CD14-positive monocyte (primary cell): Measurements from ENCODE around the gene ALDH5A1. TPM values are rescaled to one million over a fixed set of nuclear protein-coding genes. Genes with fewer than 3 reads are reported as not detected.

Experiments
- DNase-seq, 3 donors: peaks; one replicate each; pipeline ENCODE4 v3.0.0-alpha.2; 2011 to 2022
- H2AFZ ChIP-seq: 2 replicates; pipeline ENCODE4 v1.6.0; 2012; ENCODE audit warnings: mild to moderate bottlenecking, low read depth, low read length, inconsistent platforms; ENCODE audit not compliant: insufficient read depth, poor library complexity, severe bottlenecking
- H3K27ac ChIP-seq, 2 donors: 1 replicate in 1 of 2; 2 replicates in 1 of 2; pipeline ENCODE4 v1.5.1; 2012 to 2013; ENCODE audit warnings: low read length in 2 of 2, control low read depth in 1 of 2, inconsistent platforms in 1 of 2, low read depth in 1 of 2, mild to moderate bottlenecking in 1 of 2
- H3K27me3 ChIP-seq, 2 donors: one replicate each; pipeline versions ENCODE4 v1.6.0 to v1.6.1; 2011 to 2013; ENCODE audit warnings: low read length in 2 of 2; ENCODE audit not compliant: control insufficient read depth in 2 of 2, insufficient read depth in 2 of 2
- H3K36me3 ChIP-seq, 2 donors: replicated peaks in 1 of 2; 1 replicate in 1 of 2; 2 replicates in 1 of 2; pipeline versions ENCODE4 v1.5.1 to v1.6.1; 2012 to 2013; ENCODE audit warnings: low read length in 2 of 2, control low read depth in 1 of 2, inconsistent platforms in 1 of 2, mild to moderate bottlenecking in 1 of 2; ENCODE audit not compliant: insufficient read depth in 2 of 2, control insufficient read depth in 1 of 2
- H3K4me1 ChIP-seq, 2 donors: 1 replicate in 1 of 2; 2 replicates in 1 of 2; pipeline versions ENCODE4 v1.5.1 to v1.6.1; 2012 to 2013; ENCODE audit warnings: low read length in 2 of 2, control low read depth in 1 of 2, inconsistent platforms in 1 of 2, mild to moderate bottlenecking in 1 of 2, moderate library complexity in 1 of 2; ENCODE audit not compliant: insufficient read depth in 2 of 2, control insufficient read depth in 1 of 2
- H3K4me2 ChIP-seq: replicated peaks from 2 replicates; pipeline ENCODE3; 2012; ENCODE audit warnings: low read length, moderate library complexity, mild to moderate bottlenecking; ENCODE audit not compliant: poor library complexity, severe bottlenecking; ENCODE audit errors: extremely low read depth
- H3K4me3 ChIP-seq, 3 experiments: fragments of 200-600 bp in 1 of 3; sonication (generic) in 1 of 3; replicated peaks in 1 of 3; 1 replicate in 2 of 3; 2 replicates in 1 of 3; pipeline ENCODE4 v1.5.1; 2011 to 2013; ENCODE audit warnings: low read length in 3 of 3, mild to moderate bottlenecking in 3 of 3, control low read depth in 2 of 3, low read depth in 2 of 3, inconsistent platforms in 1 of 3, moderate library complexity in 1 of 3
- H3K79me2 ChIP-seq: 2 replicates; pipeline ENCODE4 v1.6.0; 2012; ENCODE audit warnings: mild to moderate bottlenecking, control low read depth, inconsistent platforms, low read length, moderate library complexity; ENCODE audit not compliant: insufficient read depth
- H3K9ac ChIP-seq: 2 replicates; pipeline ENCODE4 v1.6.0; 2017; ENCODE audit warnings: low read length, mild to moderate bottlenecking; ENCODE audit not compliant: insufficient read depth, poor library complexity, severe bottlenecking
- H3K9me3 ChIP-seq, 2 donors: replicated peaks in 1 of 2; 1 replicate in 1 of 2; 2 replicates in 1 of 2; pipeline versions ENCODE4 v1.5.1 to v1.6.1; 2012 to 2013; ENCODE audit warnings: low read length in 2 of 2, control low read depth in 1 of 2; ENCODE audit not compliant: control insufficient read depth in 1 of 2, insufficient read depth in 1 of 2
- H4K20me1 ChIP-seq: 2 replicates; pipeline ENCODE4 v1.6.0; 2012; ENCODE audit warnings: mild to moderate bottlenecking, low read length, control low read depth, moderate library complexity; ENCODE audit not compliant: insufficient read depth
- H3K27ac Mint-ChIP-seq, 7 donors: one replicate each; pipeline ENCODE4 v1.8.0; 2020; ENCODE audit warnings: mild to moderate bottlenecking in 7 of 7, mixed read lengths in 7 of 7, moderate library complexity in 6 of 7, inconsistent platforms in 2 of 7
- H3K27me3 Mint-ChIP-seq, 3 donors: one replicate each; pipeline ENCODE4 v1.8.0; 2021 to 2022; ENCODE audit warnings: low read depth in 3 of 3, mild to moderate bottlenecking in 3 of 3, mixed read lengths in 3 of 3, moderate library complexity in 3 of 3, inconsistent platforms in 1 of 3
- H3K36me3 Mint-ChIP-seq, 2 donors: one replicate each; pipeline ENCODE4 v1.8.0; 2020; ENCODE audit warnings: mixed read lengths in 2 of 2, inconsistent platforms in 1 of 2, mild to moderate bottlenecking in 1 of 2
- H3K4me1 Mint-ChIP-seq: one replicate; pipeline ENCODE4 v1.8.0; 2020; ENCODE audit warnings: mild to moderate bottlenecking, mixed read lengths
- H3K4me3 Mint-ChIP-seq, 2 donors: one replicate each; pipeline ENCODE4 v1.8.0; 2020; ENCODE audit warnings: mild to moderate bottlenecking in 2 of 2, mixed read lengths in 2 of 2, moderate library complexity in 1 of 2
- H3K9me3 Mint-ChIP-seq, 7 donors: one replicate each; pipeline ENCODE4 v1.8.0; 2020 to 2022; ENCODE audit warnings: mixed read lengths in 7 of 7, mild to moderate bottlenecking in 6 of 7, moderate library complexity in 6 of 7, inconsistent platforms in 2 of 7
- WGBS: methylation state at CpG from one replicate; pipeline ENCODE4 v1.1.5; 2013; ENCODE audit warnings: missing lambda C conversion rate; ENCODE audit not compliant: insufficient coverage; 5-methylcytosine and 5-hydroxymethylcytosine counted together
- intact Hi-C, 2 donors: fragments of 100-400 bp; cut with micrococcal nuclease; formaldehyde crosslinking; loops; one replicate each; pipeline versions ENCODE4 v1.15.0 to v1.15.1; 2023
- polyA plus RNA-seq, 3 donors: library from polyadenylated mRNA; depleted of rRNA in 1 of 3; unstranded in 2 of 3; stranded (reverse) in 1 of 3; fragments of 300-500 nt in 2 of 3; fragments of >200 nt in 1 of 3; fragmentation: Illumina TruSeq in 2 of 3; gene quantifications; 1 replicate in 2 of 3; 2 replicates in 1 of 3; pipeline ENCODE4 v1.2.3, GENCODE V29; 2012 to 2021
- TF ChIP-seq, protein P1 (sequence below): fragments of 200-600 bp; IDR thresholded peaks from one replicate; pipeline ENCODE4 v1.8.0; 2022; ENCODE audit warnings: antibody characterized with exemption, mild to moderate bottlenecking

Gene ALDH5A1
- polyA plus RNA-seq, 3 donors, result 0.04 to 0.33 (median 0.17) TPM

GRCh38 chr6:24547243-24547642 is 52.5 kb downstream of the ALDH5A1 start:
- intact Hi-C loops, result no loop called here
- H2AFZ ChIP-seq, result no peak overlapping the region
- no peaks in the 10 kb centered on the region for H3K9me3 ChIP-seq
- Mint-ChIP-seq H3K27ac (no peak overlapping the region), H3K4me1 (peaks cover 6% of the 10 kb centered on the region), H3K9me3 (no peaks in the 10 kb centered on the region), H3K27me3 (peaks cover 5 to 9% (median 7%) of the 10 kb centered on the region in 3 donors), H3K4me3 (no peak overlapping the region), H3K36me3 (no peaks in the 10 kb centered on the region)
- H3K4me3 ChIP-seq, result no peak overlapping the region
- no peak overlapping the region for H3K27ac ChIP-seq
- TF ChIP-seq, protein P1, sequence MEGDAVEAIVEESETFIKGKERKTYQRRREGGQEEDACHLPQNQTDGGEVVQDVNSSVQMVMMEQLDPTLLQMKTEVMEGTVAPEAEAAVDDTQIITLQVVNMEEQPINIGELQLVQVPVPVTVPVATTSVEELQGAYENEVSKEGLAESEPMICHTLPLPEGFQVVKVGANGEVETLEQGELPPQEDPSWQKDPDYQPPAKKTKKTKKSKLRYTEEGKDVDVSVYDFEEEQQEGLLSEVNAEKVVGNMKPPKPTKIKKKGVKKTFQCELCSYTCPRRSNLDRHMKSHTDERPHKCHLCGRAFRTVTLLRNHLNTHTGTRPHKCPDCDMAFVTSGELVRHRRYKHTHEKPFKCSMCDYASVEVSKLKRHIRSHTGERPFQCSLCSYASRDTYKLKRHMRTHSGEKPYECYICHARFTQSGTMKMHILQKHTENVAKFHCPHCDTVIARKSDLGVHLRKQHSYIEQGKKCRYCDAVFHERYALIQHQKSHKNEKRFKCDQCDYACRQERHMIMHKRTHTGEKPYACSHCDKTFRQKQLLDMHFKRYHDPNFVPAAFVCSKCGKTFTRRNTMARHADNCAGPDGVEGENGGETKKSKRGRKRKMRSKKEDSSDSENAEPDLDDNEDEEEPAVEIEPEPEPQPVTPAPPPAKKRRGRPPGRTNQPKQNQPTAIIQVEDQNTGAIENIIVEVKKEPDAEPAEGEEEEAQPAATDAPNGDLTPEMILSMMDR, result no peak
- no peaks in the 10 kb centered on the region for H3K36me3 ChIP-seq
- 58% methylated on average over 9 of the region's 12 CpGs for WGBS
- H3K27me3 ChIP-seq, result no peaks in the 10 kb centered on the region
- no peak overlapping the region for H3K9ac ChIP-seq
- H3K79me2 ChIP-seq, result no peaks in the 10 kb centered on the region
- no peaks in the 10 kb centered on the region for H4K20me1 ChIP-seq
- no peaks in the 10 kb centered on the region for H3K4me1 ChIP-seq
- H3K4me2 ChIP-seq, result no peak overlapping the region
- peak in 1 of 3 donors; percentile 4 for DNase-seq

GRCh38 chr6:24549158-24549557 is 54.4 kb downstream of the ALDH5A1 start:
- Histone ChIP-seq H3K27me3 (no peaks in the 10 kb centered on the region), H2AFZ (no peak overlapping the region), H3K4me2 (no peak overlapping the region), H3K9me3 (no peaks in the 10 kb centered on the region), H3K9ac (no peak overlapping the region), H3K4me1 (no peaks in the 10 kb centered on the region), H4K20me1 (no peaks in the 10 kb centered on the region), H3K27ac (no peak overlapping the region), H3K79me2 (no peaks in the 10 kb centered on the region), H3K4me3 (no peak overlapping the region), H3K36me3 (no peaks in the 10 kb centered on the region)
- Mint-ChIP-seq H3K4me3 (no peak overlapping the region), H3K27me3 (peaks cover 5 to 7% (median 7%) of the 10 kb centered on the region in 3 donors), H3K9me3 (no peaks in the 10 kb centered on the region), H3K27ac (no peak overlapping the region), H3K4me1 (peaks cover 6% of the 10 kb centered on the region), H3K36me3 (no peaks in the 10 kb centered on the region)
- no CpG with 5 or more reads among the region's 1 CpG for WGBS
- TF ChIP-seq, protein P1, result no peak
- intact Hi-C loops, result no loop called here
- no peak for DNase-seq
